Body of pancreas (tissue), 4 donors: Measurements from ENCODE around the gene GTPBP6.

Experiments
- POLR2A ChIP-seq, 3 donors: fragments of 450-650 bp; IDR thresholded peaks; one replicate each; pipeline ENCODE4 v1.6.1; 2016; ENCODE audit warnings: antibody characterized with exemption in 3 of 3, mild to moderate bottlenecking in 2 of 3
- TF ChIP-seq, protein P1 (sequence below), 7 experiments: fragments of 450-650 bp in 4 of 7; fragments of 200-600 bp in 3 of 7; sonication (generic) in 3 of 7; IDR thresholded peaks; one replicate each; pipeline ENCODE4 v1.5.1; 2016 to 2019; ENCODE audit warnings: antibody characterized with exemption in 7 of 7

DNA sequence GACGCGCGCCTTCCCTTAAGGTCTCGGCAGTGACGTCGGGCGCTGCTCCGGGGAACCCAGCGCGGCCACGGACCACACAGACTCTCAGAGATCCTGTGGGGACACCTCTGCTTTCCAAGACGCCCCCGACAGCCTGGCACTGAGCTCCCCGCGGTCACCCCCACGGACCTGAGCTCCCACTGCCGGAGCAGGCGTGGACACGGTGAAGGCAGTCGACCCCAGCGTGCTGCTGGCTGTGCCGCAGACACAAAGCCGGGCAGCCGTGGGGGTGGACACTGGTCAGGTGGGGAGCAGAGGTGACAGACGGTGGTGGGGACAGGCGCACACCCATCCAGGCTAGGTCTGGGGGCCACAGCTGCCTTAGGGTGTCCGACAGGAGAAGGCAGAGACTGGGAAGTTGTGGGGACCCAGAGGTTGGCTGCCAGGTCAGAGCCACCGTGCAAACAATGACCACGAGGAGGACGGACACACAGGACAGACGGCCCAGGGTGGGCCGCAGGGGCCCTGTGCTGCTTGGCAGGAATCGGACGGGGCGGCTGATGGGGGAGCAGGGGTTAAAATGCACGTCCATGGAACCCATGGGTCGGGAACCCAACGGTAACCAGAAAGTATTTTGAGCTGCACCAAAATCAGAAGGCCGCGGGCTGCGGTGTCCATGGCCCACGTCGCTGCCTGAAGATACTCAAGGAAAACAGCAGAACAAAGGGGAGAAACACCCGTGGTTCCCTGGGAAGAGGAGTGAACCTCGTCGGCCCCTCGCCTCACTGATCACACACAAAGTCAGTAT, 16.6 kb upstream of the GTPBP6 start:
- TF ChIP-seq, protein P1, sequence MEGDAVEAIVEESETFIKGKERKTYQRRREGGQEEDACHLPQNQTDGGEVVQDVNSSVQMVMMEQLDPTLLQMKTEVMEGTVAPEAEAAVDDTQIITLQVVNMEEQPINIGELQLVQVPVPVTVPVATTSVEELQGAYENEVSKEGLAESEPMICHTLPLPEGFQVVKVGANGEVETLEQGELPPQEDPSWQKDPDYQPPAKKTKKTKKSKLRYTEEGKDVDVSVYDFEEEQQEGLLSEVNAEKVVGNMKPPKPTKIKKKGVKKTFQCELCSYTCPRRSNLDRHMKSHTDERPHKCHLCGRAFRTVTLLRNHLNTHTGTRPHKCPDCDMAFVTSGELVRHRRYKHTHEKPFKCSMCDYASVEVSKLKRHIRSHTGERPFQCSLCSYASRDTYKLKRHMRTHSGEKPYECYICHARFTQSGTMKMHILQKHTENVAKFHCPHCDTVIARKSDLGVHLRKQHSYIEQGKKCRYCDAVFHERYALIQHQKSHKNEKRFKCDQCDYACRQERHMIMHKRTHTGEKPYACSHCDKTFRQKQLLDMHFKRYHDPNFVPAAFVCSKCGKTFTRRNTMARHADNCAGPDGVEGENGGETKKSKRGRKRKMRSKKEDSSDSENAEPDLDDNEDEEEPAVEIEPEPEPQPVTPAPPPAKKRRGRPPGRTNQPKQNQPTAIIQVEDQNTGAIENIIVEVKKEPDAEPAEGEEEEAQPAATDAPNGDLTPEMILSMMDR (IDR thresholded peaks at IDR 0.05), result no peak
- TF ChIP-seq POLR2A (IDR thresholded peaks at IDR 0.05), result no peak
